Motor neuron (in vitro differentiated cells): ENCODE results near the gene ZNF512B. TPM values are rescaled to one million over a fixed set of nuclear protein-coding genes. Genes with fewer than 3 reads are reported as not detected.

ENCODE experiments used
- ATAC-seq, 8 experiments: fragments of 200-7000 bp; cut with Tn5 transposase; replicated peaks in 6 of 8; 2 replicates each; pipeline ENCODE4 v1.8.0; 2021; ENCODE audit warnings: mild to moderate bottlenecking in 8 of 8, moderate library complexity in 8 of 8
- H3K27ac ChIP-seq, 2 donors: fragments of 250-450 bp; sonication (Bioruptor Pico); 2 replicates each; pipeline ENCODE4 v1.9.0; 2021; ENCODE audit warnings: antibody characterized with exemption in 2 of 2, mild to moderate bottlenecking in 2 of 2, moderate library complexity in 1 of 2
- H3K4me1 ChIP-seq, 2 donors: fragments of 250-450 bp; sonication (Bioruptor Pico); replicated peaks in 1 of 2; 2 replicates each; pipeline ENCODE4 v1.6.1; 2021; ENCODE audit warnings: antibody characterized with exemption in 2 of 2, mild to moderate bottlenecking in 2 of 2, moderate library complexity in 1 of 2
- H3K4me3 ChIP-seq, 5 donors: fragments of 250-450 bp; sonication (Bioruptor Pico); 2 replicates each; pipeline ENCODE4 v1.9.0; 2021; ENCODE audit warnings: antibody characterized with exemption in 5 of 5, mild to moderate bottlenecking in 5 of 5, moderate library complexity in 4 of 5
- WGBS, 10 experiments: fragments of 450-650 bp; shearing (Covaris generic); methylation state at CpG; one replicate each; pipeline ENCODE4 v1.0.0; 2022; 5-methylcytosine and 5-hydroxymethylcytosine counted together
- in situ Hi-C, 9 experiments: fragments of 400-800 bp; cut with MboI; loops; one replicate each; pipeline ENCODE4 v1.15.0; 2021; ENCODE audit warnings: low sequenced_read_pairs in 9 of 9, low pct_unique_long_range_greater_than_20kb in 2 of 9; ENCODE audit not compliant: unreplicated experiment in 9 of 9
- total RNA-seq, 8 experiments: library from RNA; unstranded; fragments of 300-600 nt; gene quantifications; 2 replicates each; pipeline versions ENCODE4 v1.2.3 to v1.2.4, GENCODE V29; 2022

ZNF512B gene
- total RNA-seq, 8 experiments from 2014 or later = 9.3 to 27.9 (median 16.3) TPM

DNA sequence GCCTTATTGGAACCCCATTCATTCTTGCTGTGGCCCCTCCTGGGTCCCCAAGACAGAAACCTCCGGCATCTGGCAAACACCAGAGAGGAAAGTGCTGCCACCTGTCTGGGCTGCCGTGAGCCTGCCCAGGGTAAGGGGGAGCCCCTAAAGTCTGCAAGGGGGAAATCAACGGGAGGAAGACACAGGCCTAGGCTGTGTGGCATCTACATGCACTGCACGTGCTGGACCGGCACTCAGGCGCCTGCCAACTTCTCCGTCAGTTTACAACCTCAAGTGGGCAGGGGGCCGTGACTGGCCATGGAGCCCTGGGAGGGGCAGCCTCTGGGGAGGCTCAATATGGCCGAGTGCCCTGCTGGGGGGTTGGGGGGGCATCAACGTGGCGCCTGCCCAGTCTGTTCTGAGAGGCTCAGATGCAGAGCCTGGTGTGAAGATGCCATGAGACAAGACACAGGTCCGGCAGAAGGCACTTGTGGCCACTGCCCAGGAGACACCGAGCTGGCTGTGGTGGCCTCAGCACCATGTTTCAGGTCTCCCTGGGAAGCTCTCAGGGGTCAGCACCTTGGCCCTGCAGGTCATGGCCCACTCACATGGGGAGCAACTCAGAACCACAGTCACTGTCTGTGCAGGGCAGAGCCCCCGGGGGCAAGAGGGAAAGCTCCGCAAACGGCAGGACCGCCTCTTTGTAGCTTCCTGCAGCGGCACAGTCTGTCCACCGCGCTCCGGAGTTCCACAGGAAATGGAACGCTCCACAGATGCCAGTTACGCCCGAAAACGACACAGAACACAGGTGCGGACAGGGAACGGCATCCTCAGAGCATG is 21.9 kb downstream of the ZNF512B start:
- in situ Hi-C loops = no loop called here
- no peak for ATAC-seq
- whole genome bisulfite sequencing, 10 experiments = 7 to 100% (median 71%) methylated on average over 1 to 4 of the region's 27 CpGs; no CpG with 5 or more reads in 6 of the 10 experiments
- Histone ChIP-seq H3K4me3 (no peak overlapping the region), H3K27ac (no peak overlapping the region), H3K4me1 (peaks cover 24 to 26% of the 10 kb centered on the region in 2 donors)

DNA sequence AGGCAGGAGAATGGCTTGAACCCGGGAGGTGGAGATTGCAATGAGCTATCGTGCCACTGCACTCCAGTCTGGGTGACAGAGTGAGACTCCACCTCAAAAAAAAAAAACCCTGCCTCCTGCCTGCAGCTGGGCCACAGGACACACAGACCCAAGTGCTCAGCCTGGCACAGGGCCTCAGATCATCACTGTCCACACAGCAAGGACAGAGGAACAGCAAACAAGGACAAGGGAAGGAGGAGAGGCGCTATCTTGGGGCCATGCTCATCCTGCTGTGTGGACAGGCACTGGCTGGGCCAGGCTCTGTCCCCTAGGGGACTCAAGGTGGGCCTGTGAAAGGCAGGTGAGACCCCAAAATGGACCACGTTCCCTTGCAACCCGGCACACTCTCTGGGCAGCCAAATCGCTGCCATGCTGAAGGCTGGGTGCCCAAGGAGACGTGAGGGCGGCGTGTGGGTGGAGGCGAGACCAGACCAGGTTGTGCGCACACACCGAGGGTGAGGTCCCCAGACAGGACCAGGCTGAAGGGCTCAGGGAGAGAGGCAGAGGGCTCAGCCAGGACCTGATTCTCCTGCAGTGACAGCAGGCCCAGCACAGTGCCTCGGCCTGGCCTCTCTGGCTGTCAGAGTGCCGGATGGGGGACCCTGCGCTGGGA is 22.6 kb downstream of the ZNF512B start:
- Histone ChIP-seq H3K27ac (no peak overlapping the region), H3K4me3 (no peak overlapping the region), H3K4me1 (peaks cover 28 to 32% of the 10 kb centered on the region in 2 donors)
- 96 to 100% (median 98%) methylated on average over 1 to 6 of the region's 15 CpGs; no CpG with 5 or more reads in 6 of the 10 experiments for WGBS, 10 experiments
- ATAC-seq = no peak
- in situ Hi-C loops = no loop called here

DNA sequence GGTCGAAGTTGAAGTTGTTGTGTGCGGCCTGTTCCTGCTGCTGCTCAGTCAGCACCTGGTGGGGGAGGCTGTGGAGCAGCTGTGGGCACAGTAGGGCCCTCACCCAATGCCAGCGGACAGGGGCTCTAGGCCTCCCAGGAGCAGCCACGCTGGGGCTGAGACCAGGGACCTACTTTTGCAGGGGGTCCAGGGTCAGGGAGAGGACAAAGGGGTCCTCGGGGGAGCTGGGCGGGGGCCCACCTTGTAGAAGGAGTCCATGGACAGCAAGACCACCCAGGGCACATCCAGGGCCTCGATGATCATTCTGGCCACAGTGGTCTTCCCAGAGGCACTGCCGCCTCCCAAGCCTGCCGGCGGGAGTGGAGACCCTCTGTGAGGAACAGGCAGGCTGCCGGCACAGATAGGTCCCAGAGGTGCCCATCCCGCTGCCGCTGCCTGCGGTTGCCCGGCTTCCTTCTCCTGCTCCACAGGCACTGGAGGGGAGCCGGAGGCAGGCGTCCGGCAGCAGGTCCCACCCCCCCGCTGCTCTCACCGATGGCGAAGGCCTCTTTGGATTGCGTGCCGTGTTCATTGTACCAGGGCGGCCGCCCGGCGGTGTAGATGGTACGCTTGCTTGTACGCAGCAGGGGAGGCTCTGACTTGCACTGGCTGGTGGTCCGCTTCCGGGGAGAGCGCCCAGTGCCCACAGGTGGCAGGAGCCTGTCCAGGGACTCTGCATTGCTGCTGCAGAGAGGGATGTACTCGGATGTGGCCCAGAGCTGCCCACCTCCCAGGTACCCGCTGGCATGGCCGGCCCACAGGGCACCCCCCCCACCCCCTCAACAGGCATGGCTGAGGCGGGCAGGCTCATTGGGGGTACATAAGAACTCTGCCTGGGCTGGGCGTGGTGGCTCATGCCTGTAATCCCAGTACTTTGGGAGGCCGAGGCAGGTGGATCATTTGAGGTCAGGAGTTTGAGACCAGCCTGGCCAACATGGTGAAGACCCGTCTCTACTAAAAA is 23.5 kb downstream of the ZNF512B start:
- in situ Hi-C loops = no loop called here
- no peak overlapping the region for H3K27ac ChIP-seq
- ATAC-seq = no peak
- 98 to 100% methylated on average over 1 to 10 of the region's 39 CpGs; no CpG with 5 or more reads in 8 of the 10 experiments for WGBS, 10 experiments
- H3K4me3 ChIP-seq = no peak overlapping the region
- H3K4me1 ChIP-seq = peaks cover 27 to 28% of the 10 kb centered on the region in 2 donors

DNA sequence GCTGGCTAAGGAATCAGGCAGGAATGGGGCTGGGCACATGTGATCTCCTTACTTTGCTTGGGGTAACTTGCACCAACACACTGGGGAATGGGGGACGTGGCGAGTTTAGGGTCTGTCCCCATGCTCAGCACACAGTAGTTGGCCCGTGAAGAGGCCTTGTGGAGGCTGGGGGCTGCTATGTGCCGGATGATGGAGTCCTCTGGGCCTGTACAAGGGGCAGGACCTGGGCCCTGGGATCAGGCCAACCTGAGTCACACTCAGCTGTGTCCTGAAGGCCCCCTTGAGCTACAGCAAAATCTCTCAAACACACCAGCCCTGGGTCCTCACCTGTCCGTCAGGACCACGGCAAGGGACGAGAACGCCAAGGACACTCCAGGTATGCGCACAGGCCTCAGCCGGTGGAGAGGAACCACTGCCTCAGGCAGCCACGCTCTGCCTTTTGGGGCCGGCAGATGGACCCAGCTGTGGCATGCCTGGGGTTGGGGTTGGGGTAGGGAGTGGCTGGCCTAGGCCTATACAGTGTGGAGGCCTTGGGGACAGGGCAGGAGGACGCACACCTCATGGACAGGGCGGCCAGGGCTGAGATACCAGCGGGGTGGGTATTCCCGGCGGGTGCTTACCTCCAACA is 24.6 kb downstream of the ZNF512B start:
- H3K4me3 ChIP-seq = no peak overlapping the region
- 100% methylated on average over 3 of the region's 17 CpGs; no CpG with 5 or more reads in 9 of the 10 experiments for WGBS, 10 experiments

DNA sequence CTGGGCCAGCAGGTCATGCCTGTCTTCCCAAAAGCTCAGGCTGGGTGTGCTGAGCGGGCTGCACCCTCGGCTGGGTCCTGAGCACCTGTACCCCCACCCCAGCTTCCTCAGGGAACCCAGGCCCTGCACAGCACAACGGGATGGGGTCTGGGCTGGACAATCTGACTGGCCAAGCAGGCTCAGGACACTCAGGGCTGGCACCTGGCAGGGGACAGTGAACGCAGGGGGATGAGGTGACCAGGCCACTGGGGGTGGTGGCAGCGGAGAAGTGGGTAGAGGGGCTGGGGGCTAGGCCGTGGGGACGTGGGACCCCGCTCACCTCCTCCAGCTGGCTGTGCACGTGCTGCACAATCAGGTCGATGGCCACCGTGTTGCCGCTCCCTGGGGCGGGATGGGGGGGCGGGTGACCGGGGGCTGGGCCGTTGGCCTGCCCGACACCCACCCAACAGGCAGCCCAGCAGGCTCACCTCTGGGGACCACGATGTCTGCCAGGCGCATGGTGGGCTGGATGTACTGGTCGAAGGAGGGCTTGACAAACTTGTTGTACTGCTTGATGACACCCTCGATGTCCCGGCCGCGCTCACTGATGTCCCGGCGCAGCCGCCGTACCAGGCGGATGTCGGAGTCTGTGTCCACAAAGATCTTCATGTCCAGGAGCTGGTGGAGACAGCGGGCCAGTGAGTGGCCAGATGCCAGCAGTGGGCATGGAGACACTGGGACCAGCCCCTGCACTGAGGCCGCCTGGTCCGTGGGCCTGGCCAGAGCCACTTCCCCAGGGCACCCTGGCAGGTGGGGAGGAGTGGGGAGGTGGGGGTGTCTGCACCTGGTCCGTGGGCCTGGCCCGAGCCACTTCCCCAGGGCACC is 25.4 kb downstream of the ZNF512B start:
- Histone ChIP-seq H3K4me1 (peaks cover 8 to 12% of the 10 kb centered on the region in 2 donors), H3K4me3 (no peak overlapping the region), H3K27ac (no peak overlapping the region)
- in situ Hi-C loops = no loop called here
- no peak for ATAC-seq
- 91 to 100% methylated on average over 2 to 4 of the region's 35 CpGs; no CpG with 5 or more reads in 8 of the 10 experiments for WGBS, 10 experiments

More for the DNA sequence above, 24.6 kb downstream of the ZNF512B start:
- in situ Hi-C loops = no loop called here
- H3K4me1 ChIP-seq = peaks cover 16 to 19% of the 10 kb centered on the region in 2 donors
- ATAC-seq = no peak
- H3K27ac ChIP-seq = no peak overlapping the region

DNA sequence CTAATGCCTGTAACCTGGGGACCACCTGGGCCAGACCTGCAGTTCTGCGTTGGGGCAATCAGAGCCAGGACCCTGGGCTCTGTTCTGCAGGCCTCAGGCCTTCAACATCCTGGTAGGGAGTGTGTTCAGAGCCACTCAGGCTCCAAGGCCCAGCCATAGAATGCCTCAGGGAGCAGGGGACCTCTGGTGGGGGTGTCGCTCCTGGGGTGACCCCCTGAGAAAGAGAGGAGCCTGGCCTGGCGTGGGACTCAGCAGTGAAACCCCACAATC is 26.0 kb downstream of the ZNF512B start:
- in situ Hi-C loops = no loop called here
- Histone ChIP-seq H3K27ac (no peak overlapping the region), H3K4me3 (no peak overlapping the region), H3K4me1 (peaks cover 6 to 10% of the 10 kb centered on the region in 2 donors)
- 80 to 100% (median 100%) methylated on average over 1 of the region's 3 CpGs; no CpG with 5 or more reads in 7 of the 10 experiments for WGBS, 10 experiments
- ATAC-seq = no peak

DNA sequence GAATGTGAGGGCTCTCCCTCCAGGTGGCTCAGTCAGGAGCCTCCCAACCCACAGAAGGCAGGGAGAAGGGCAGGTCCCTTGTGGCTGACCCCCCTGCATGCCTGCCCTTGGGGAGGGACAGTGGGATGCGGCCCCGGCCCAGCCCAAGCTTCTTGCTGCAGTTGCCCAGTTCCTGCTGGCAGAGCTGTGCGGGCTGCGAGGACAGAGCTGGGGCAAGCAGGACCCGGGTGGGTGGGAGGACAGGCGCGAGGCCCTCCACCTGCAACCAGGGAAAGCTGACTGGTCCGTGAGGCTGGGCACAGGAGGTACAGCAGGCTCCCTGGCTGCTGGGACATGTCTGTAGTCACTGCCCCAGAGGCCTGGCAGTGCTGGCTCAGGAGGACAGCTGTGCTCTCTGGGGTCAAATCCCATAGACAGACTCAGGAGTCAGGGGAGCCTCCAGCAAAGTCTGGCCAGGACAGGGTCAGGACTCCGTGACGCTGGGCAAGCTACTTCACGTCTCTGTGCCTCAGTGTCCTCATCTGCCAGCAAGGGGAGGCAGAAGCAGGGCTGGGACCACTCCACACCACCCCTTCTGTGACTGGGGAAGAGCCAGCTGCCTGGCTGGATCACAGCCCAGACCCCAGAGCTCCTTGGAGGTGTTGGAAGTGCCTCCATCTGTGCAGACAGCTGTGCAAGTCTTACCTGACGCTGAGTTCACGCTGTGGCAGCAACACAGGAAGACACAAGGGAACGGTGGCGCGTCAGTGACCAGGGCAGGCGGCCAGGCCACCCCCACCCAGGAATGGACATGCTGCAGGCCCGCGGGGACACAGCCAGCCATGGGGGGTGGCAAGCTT is 26.5 kb downstream of the ZNF512B start:
- Histone ChIP-seq H3K27ac (peak overlapping the region in 1 of 2 donors; percentile 46), H3K4me3 (no peak overlapping the region), H3K4me1 (peaks cover 4 to 8% of the 10 kb centered on the region in 2 donors)
- ATAC-seq = no peak
- 87 to 90% methylated on average over 3 to 4 of the region's 19 CpGs; no CpG with 5 or more reads in 8 of the 10 experiments for WGBS, 10 experiments
- in situ Hi-C loops = no loop called here

DNA sequence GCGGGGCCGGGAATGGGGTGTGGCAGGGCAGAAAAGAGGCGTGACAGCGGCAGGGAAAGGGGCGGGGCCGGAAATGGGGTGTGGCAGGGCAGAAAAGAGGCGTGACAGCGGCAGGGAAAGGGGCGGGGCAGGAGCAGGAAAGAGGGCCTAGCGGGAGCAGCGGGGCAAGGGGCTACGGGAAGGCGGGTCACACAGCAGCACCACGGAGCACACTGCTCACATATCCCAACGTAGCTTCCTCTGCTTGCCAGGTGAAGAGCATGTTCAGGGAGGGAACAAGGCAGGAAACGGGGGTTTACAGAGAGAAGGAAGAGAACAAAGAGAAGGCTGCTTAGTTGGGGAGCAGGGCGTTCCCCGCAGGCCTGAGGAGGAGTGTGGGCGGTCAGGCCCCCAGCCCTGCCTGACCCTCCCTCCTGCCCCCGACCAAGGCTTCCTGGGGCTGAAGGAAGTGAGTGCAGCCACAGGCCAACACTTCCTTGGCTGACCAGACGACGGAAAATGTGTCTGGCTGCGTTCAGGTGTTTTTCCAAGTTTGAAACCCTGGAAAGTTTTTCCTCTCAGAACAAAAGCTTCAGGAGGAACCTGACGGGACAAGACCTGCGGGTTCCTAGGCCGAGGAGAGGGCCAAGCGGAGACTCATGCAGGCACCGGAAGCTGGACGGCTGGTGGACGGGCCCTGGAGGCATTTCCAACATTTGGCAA is 27.3 kb downstream of the ZNF512B start:
- Histone ChIP-seq H3K27ac (peak overlapping the region in 1 of 2 donors; percentile 46), H3K4me1 (peaks cover 4 to 8% of the 10 kb centered on the region in 2 donors), H3K4me3 (no peak overlapping the region)
- 47 to 90% (median 76%) methylated on average over 2 to 9 of the region's 30 CpGs; no CpG with 5 or more reads in 5 of the 10 experiments for WGBS, 10 experiments
- ATAC-seq = peak in 5 of 8 experiments; percentile 26 to 60 (median 54)
- in situ Hi-C loops = no loop called here

DNA sequence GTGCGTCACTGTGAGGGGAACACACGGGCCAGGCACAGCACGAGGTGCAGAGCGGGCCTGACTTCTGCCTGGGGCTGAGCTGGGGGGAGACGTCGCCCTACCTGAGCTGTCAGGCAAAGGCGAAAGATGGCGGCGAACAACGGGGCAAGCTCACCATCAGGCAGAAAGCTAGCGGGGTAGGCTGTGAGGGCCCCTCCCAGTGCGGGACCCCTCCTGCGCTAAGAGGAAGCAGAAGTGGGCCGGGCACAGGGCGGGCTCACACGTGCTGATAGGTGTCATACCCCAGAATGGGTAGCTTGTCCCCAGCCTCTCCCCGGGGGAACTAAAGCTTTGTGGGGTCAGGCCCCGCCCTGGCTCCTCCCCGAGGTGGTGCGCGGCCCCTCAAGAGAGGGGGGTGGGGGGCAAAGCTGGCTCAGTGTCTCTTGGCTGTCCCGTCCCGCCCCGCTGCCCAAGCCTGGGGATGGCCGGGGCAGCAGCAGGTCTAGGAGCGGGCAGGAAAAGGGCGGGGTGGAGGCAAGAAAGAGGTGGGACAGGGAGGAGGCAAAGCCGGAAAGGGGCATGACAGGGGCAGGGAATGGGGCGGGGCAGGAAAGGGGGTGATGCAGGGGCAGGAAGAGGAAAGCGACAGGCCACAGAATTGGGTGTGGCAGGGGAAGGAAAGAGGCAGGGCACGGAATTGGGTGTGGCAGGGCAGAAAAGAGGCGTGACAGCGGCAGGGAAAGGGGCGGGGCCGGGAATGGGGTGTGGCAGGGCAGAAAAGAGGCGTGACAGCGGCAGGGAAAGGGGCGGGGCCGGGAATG is 28.2 kb downstream of the ZNF512B start:
- no CpG with 5 or more reads among the region's 39 CpGs for WGBS, 10 experiments
- peaks cover 4 to 8% of the 10 kb centered on the region in 2 donors for H3K4me1 ChIP-seq
- in situ Hi-C loops = no loop called here
- no peak overlapping the region for H3K27ac ChIP-seq
- ATAC-seq = peak in 6 of 8 experiments; percentile 5 to 49 (median 30)
- no peak overlapping the region for H3K4me3 ChIP-seq
